HEK293T (cell line): Measurements from ENCODE around the gene NOTCH1.

Source experiments
- CTCF ChIA-PET: fragments of 350-600 bp; formaldehyde crosslinking; extraction: SDS; loops from one replicate; lab custom pipeline; 2021; ENCODE audit warnings: antibody characterized with exemption, inconsistent platforms; lab: Yijun Ruan, JAX
- POLR2A ChIA-PET: fragments of 350-600 bp; formaldehyde crosslinking; extraction: SDS; loops from one replicate; lab custom pipeline; 2020; ENCODE audit warnings: antibody characterized with exemption, inconsistent platforms; lab: Yijun Ruan, JAX
- DNase-seq: peaks from one replicate; pipeline ENCODE4 v3.0.0; 2012; ENCODE audit warnings: mixed read lengths; ENCODE audit errors: extremely low spot score
- ARNT ChIP-seq: fragments of 450-650 bp; IDR thresholded peaks from 2 replicates; pipeline ENCODE4 v1.6.1; 2017; ENCODE audit warnings: mild to moderate bottlenecking
- BHLHE40 ChIP-seq: fragments of 450-650 bp; IDR thresholded peaks from 2 replicates; pipeline ENCODE4 v1.6.1; 2016; ENCODE audit warnings: mild to moderate bottlenecking, moderate library complexity, borderline replicate concordance
- CTBP1 ChIP-seq: fragments of 450-650 bp; IDR thresholded peaks from 2 replicates; pipeline ENCODE4 v1.6.1; 2016; ENCODE audit warnings: borderline replicate concordance
- ELF4 ChIP-seq: fragments of 450-650 bp; IDR thresholded peaks from 2 replicates; pipeline ENCODE4 v1.6.1; 2017; ENCODE audit warnings: antibody characterized with exemption
- FOXA1 ChIP-seq: fragments of 450-650 bp; IDR thresholded peaks from 2 replicates; pipeline ENCODE4 v1.6.1; 2016; ENCODE audit warnings: mild to moderate bottlenecking
- FOXK2 ChIP-seq: fragments of 450-650 bp; IDR thresholded peaks from 2 replicates; pipeline ENCODE4 v1.6.1; 2016; ENCODE audit warnings: mild to moderate bottlenecking
- FOXM1 ChIP-seq: fragments of 450-650 bp; IDR thresholded peaks from 2 replicates; pipeline ENCODE4 v1.6.1; 2017; ENCODE audit warnings: mild to moderate bottlenecking, borderline replicate concordance
- HDGF ChIP-seq: fragments of 450-650 bp; IDR thresholded peaks from 2 replicates; pipeline ENCODE4 v1.6.1; 2017; ENCODE audit warnings: antibody characterized with exemption, borderline replicate concordance
- L3MBTL2 ChIP-seq: fragments of 450-650 bp; conservative IDR thresholded peaks from 2 replicates; pipeline ENCODE4 v1.6.1; 2016; ENCODE audit warnings: mild to moderate bottlenecking
- LEF1 ChIP-seq: fragments of 450-650 bp; IDR thresholded peaks from 2 replicates; pipeline ENCODE4 v1.6.1; 2017; ENCODE audit warnings: mild to moderate bottlenecking, borderline replicate concordance
- NFRKB ChIP-seq: fragments of 450-650 bp; IDR thresholded peaks from 2 replicates; pipeline ENCODE4 v1.6.1; 2016; ENCODE audit warnings: mild to moderate bottlenecking, moderate library complexity
- PKNOX1 ChIP-seq: fragments of 450-650 bp; IDR thresholded peaks from 2 replicates; pipeline ENCODE4 v1.6.1; 2016
- SP1 ChIP-seq: fragments of 450-650 bp; IDR thresholded peaks from 2 replicates; pipeline ENCODE4 v1.6.1; 2017
- SUZ12 ChIP-seq: fragments of 450-650 bp; IDR thresholded peaks from 2 replicates; pipeline ENCODE4 v1.6.1; 2016; ENCODE audit warnings: mild to moderate bottlenecking
- TARDBP ChIP-seq: fragments of 450-650 bp; IDR thresholded peaks from 2 replicates; pipeline ENCODE4 v1.6.1; 2016
- ZNF384 ChIP-seq: fragments of 450-650 bp; IDR thresholded peaks from 2 replicates; pipeline ENCODE4 v1.6.1; 2016

NOTCH1 gene

GRCh38 chr9:136504512-136505348 lies 41.1 kb downstream of the NOTCH1 start:
- no peak for DNase-seq
- POLR2A ChIA-PET = no interaction called here
- CTCF ChIA-PET = no interaction called here
- no peak for TF ChIP-seq BHLHE40
- no peak for TF ChIP-seq LEF1
- TF ChIP-seq FOXK2 = no peak
- no peak for TF ChIP-seq FOXA1
- TF ChIP-seq SUZ12 = no peak
- no peak for TF ChIP-seq ELF4
- no peak for TF ChIP-seq CTBP1
- TF ChIP-seq TARDBP = no peak
- TF ChIP-seq SP1 = no peak
- no peak for TF ChIP-seq NFRKB
- TF ChIP-seq HDGF = no peak
- no peak for TF ChIP-seq PKNOX1
- no peak for TF ChIP-seq FOXM1
- TF ChIP-seq L3MBTL2 = no peak
- no peak for TF ChIP-seq ARNT
- TF ChIP-seq ZNF384 = no peak

- CTCF ChIA-PET = no interaction called here
- no peak for TF ChIP-seq ARNT
- TF ChIP-seq ELF4 = no peak
- TF ChIP-seq ZNF384 = no peak
- TF ChIP-seq TARDBP = no peak
- no peak for TF ChIP-seq FOXM1
- no peak for TF ChIP-seq FOXA1
- DNase-seq = no peak
- POLR2A ChIA-PET = no interaction called here
These were observed 42.8 kb downstream of the NOTCH1 start for GRCh38 chr9:136502940-136503550.

GRCh38 chr9:136502196-136502595 lies 43.7 kb downstream of the NOTCH1 start:
- TF ChIP-seq FOXK2 (no peak), ELF4 (no peak), ARNT (no peak), FOXA1 (no peak), CTBP1 (no peak)
- ChIA-PET CTCF (no interaction called here), POLR2A (no interaction called here)
- no peak for DNase-seq

GRCh38 chr9:136501686-136502085 lies 44.2 kb downstream of the NOTCH1 start:
- DNase-seq = no peak
- TF ChIP-seq NFRKB (no peak), LEF1 (no peak), FOXA1 (no peak), ARNT (no peak), ELF4 (no peak), TARDBP (no peak), SUZ12 (no peak), FOXK2 (no peak), L3MBTL2 (no peak), CTBP1 (no peak), HDGF (no peak), ZNF384 (no peak), BHLHE40 (no peak), PKNOX1 (no peak), FOXM1 (no peak), SP1 (no peak)
- ChIA-PET CTCF (no interaction called here), POLR2A (interaction anchor here (1.3 kb wide), 1 partner anchor 18 kb away, joined by 3 read pairs; no protein-coding TSS in a partner anchor)

- POLR2A ChIA-PET = interaction anchor here (1.3 kb wide), 1 partner anchor 17 kb away, joined by 3 read pairs; no protein-coding TSS in a partner anchor
- DNase-seq = no peak
- CTCF ChIA-PET = no interaction called here
- TF ChIP-seq TARDBP (no peak), PKNOX1 (no peak), L3MBTL2 (no peak), ARNT (no peak), FOXK2 (no peak), HDGF (no peak), ELF4 (no peak), CTBP1 (no peak), LEF1 (no peak), FOXM1 (no peak), FOXA1 (no peak), NFRKB (no peak), SUZ12 (no peak), SP1 (no peak), BHLHE40 (no peak)
These were observed 45.6 kb downstream of the NOTCH1 start for GRCh38 chr9:136499935-136500910.
